Natural killer cell (primary cell): Measurements from ENCODE around the gene ZNF880. TPM values are rescaled to one million over a fixed set of nuclear protein-coding genes. Genes with fewer than 3 reads are reported as not detected.

ENCODE experiments used
- ATAC-seq, 3 donors: fragments of 150-1000 bp in 2 of 3; fragments of 200-7000 bp in 1 of 3; cut with Tn5 transposase; 1 replicate in 1 of 3; 2 replicates in 2 of 3; pipeline ENCODE4 v1.10.0; 2021; ENCODE audit warnings: mild to moderate bottlenecking in 2 of 3, moderate library complexity in 2 of 3
- DNase-seq, 2 donors: peaks; one replicate each; pipeline versions ENCODE4 v3.0.0 to v3.0.0-alpha.2; 2013 to 2021; ENCODE audit warnings: mixed read lengths in 1 of 2
- H3K27ac ChIP-seq: one replicate; pipeline ENCODE4 v1.5.1; 2013; ENCODE audit warnings: mild to moderate bottlenecking, low read length
- H3K27me3 ChIP-seq: one replicate; pipeline ENCODE4 v1.6.1; 2013; ENCODE audit warnings: low read length; ENCODE audit not compliant: control insufficient read depth, insufficient read depth
- H3K36me3 ChIP-seq: one replicate; pipeline ENCODE4 v1.6.1; 2013; ENCODE audit warnings: low read length; ENCODE audit not compliant: control insufficient read depth, insufficient read depth
- H3K4me1 ChIP-seq: one replicate; pipeline ENCODE4 v1.6.1; 2013; ENCODE audit warnings: low read length; ENCODE audit not compliant: control insufficient read depth, insufficient read depth
- H3K4me3 ChIP-seq: one replicate; pipeline ENCODE4 v1.5.1; 2013; ENCODE audit warnings: low read length
- H3K9me3 ChIP-seq: one replicate; pipeline ENCODE4 v1.6.1; 2013; ENCODE audit warnings: low read length; ENCODE audit not compliant: control insufficient read depth, insufficient read depth
- H3K27ac Mint-ChIP-seq, 2 donors: one replicate each; pipeline ENCODE4 v1.8.0; 2022; ENCODE audit warnings: mild to moderate bottlenecking in 2 of 2, mixed read lengths in 2 of 2, moderate library complexity in 1 of 2
- H3K27me3 Mint-ChIP-seq, 2 donors: one replicate each; pipeline ENCODE4 v1.8.0; 2022; ENCODE audit warnings: low read depth in 2 of 2, mixed read lengths in 2 of 2
- H3K36me3 Mint-ChIP-seq: one replicate; pipeline ENCODE4 v1.8.0; 2022; ENCODE audit warnings: mixed read lengths
- H3K4me1 Mint-ChIP-seq, 2 donors: one replicate each; pipeline ENCODE4 v1.8.0; 2022; ENCODE audit warnings: mixed read lengths in 2 of 2
- H3K4me3 Mint-ChIP-seq: one replicate; pipeline ENCODE4 v1.8.0; 2022; ENCODE audit warnings: mild to moderate bottlenecking, moderate library complexity, mixed read lengths
- H3K9me3 Mint-ChIP-seq, 2 donors: one replicate each; pipeline ENCODE4 v1.8.0; 2022; ENCODE audit warnings: mixed read lengths in 2 of 2
- WGBS: methylation state at CpG from one replicate; pipeline ENCODE4 v1.1.7; 2013; ENCODE audit warnings: missing lambda C conversion rate; ENCODE audit not compliant: insufficient coverage; 5-methylcytosine and 5-hydroxymethylcytosine counted together
- intact Hi-C: fragments of 100-400 bp; cut with micrococcal nuclease; formaldehyde crosslinking; loops from one replicate; pipeline ENCODE4 v1.14.2; 2022
- total RNA-seq, 4 donors: library from RNA; stranded (reverse); fragments of 120-200 nt in 1 of 4; gene quantifications; one replicate each; pipeline versions ENCODE4 v1.2.3 to v1.2.4, GENCODE V29; 2013 to 2022
- TF ChIP-seq, protein P1 (sequence below): fragments of 200-600 bp; IDR thresholded peaks from one replicate; pipeline ENCODE4 v1.8.0; 2022; ENCODE audit warnings: antibody characterized with exemption

Gene ZNF880
- total RNA-seq, 3 donors from 2014 or later (not counting 1 experiment from before 2014, with no cell fraction given) = 23.1 to 33.2 (median 31.2) TPM

DNA sequence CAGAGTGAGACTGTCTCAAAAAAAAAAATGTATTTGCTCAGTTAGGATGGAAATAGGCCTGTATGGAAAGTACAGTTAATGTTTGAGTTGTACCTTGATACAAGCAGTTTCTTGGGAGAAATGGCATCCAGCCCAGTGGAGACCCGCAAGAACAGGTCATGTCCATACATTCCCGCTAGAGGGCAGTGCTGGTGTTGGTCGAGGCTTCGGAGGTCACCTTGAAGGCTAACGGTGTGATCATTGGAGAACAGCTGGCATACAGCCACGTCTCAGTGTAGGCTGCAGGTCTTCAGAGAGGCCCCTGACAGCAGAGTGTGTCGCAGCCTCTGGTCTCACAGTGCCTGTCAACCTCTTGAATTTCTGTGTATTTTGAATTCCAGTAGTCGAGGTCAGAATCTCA lies 26.2 kb upstream of the ZNF880 start:
- Mint-ChIP-seq H3K27ac (no peak overlapping the region), H3K36me3 (no peaks in the 10 kb centered on the region), H3K4me3 (no peak overlapping the region), H3K4me1 (peaks cover 0 to 5% of the 10 kb centered on the region in 2 donors), H3K27me3 (no peaks in the 10 kb centered on the region), H3K9me3 (no peaks in the 10 kb centered on the region)
- H3K36me3 ChIP-seq = no peaks in the 10 kb centered on the region
- 48% methylated on average over 8 of the region's 8 CpGs for WGBS
- TF ChIP-seq, protein P1, sequence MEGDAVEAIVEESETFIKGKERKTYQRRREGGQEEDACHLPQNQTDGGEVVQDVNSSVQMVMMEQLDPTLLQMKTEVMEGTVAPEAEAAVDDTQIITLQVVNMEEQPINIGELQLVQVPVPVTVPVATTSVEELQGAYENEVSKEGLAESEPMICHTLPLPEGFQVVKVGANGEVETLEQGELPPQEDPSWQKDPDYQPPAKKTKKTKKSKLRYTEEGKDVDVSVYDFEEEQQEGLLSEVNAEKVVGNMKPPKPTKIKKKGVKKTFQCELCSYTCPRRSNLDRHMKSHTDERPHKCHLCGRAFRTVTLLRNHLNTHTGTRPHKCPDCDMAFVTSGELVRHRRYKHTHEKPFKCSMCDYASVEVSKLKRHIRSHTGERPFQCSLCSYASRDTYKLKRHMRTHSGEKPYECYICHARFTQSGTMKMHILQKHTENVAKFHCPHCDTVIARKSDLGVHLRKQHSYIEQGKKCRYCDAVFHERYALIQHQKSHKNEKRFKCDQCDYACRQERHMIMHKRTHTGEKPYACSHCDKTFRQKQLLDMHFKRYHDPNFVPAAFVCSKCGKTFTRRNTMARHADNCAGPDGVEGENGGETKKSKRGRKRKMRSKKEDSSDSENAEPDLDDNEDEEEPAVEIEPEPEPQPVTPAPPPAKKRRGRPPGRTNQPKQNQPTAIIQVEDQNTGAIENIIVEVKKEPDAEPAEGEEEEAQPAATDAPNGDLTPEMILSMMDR = peak; percentile 63
- no peak overlapping the region for H3K27ac ChIP-seq
- peaks cover 3% of the 10 kb centered on the region for H3K4me1 ChIP-seq
- H3K27me3 ChIP-seq = no peaks in the 10 kb centered on the region
- DNase-seq = peak; percentile 45 to 77
- no peak overlapping the region for H3K4me3 ChIP-seq
- peak; percentile 72 to 95 (median 91) for ATAC-seq
- intact Hi-C loops = loop anchor here (5.0 kb wide), 1 partner anchor 404 kb away; no protein-coding TSS in a partner anchor
- peaks cover 5% of the 10 kb centered on the region for H3K9me3 ChIP-seq

- H3K36me3 ChIP-seq = no peaks in the 10 kb centered on the region
- peaks cover 0 to 5% of the 10 kb centered on the region in 2 donors for H3K4me1 Mint-ChIP-seq
These were observed 24.6 kb upstream of the ZNF880 start for GRCh38 chr19:52345162-52345561.

GRCh38 chr19:52351512-52351911 lies 18.2 kb upstream of the ZNF880 start:
- H3K27me3 ChIP-seq = no peaks in the 10 kb centered on the region
- ATAC-seq = no peak
- H3K9me3 Mint-ChIP-seq = peaks cover 0 to 4% of the 10 kb centered on the region in 2 donors
- no peak overlapping the region for H3K27ac ChIP-seq
- no peaks in the 10 kb centered on the region for H3K4me1 Mint-ChIP-seq
- H3K4me3 ChIP-seq = no peak overlapping the region
- peaks cover 15% of the 10 kb centered on the region for H3K9me3 ChIP-seq
- peaks cover 6% of the 10 kb centered on the region for H3K36me3 ChIP-seq
- H3K36me3 Mint-ChIP-seq = peaks cover 24% of the 10 kb centered on the region
- no peaks in the 10 kb centered on the region for H3K4me1 ChIP-seq
- no peak overlapping the region for H3K27ac Mint-ChIP-seq
- peak in 1 of 2 donors; percentile 10 for DNase-seq
- WGBS = 82% methylated on average over 9 of the region's 9 CpGs
- H3K4me3 Mint-ChIP-seq = no peak overlapping the region
- intact Hi-C loops = no loop called here
- TF ChIP-seq, protein P1 = no peak
- H3K27me3 Mint-ChIP-seq = no peaks in the 10 kb centered on the region

More at GRCh38 chr19:52345162-52345561, 24.6 kb upstream of the ZNF880 start:
- 94% methylated on average over 6 of the region's 6 CpGs for WGBS
- H3K27ac ChIP-seq = no peak overlapping the region
- H3K4me3 Mint-ChIP-seq = no peak overlapping the region
- peaks cover 3% of the 10 kb centered on the region for H3K4me1 ChIP-seq
- ATAC-seq = no peak
- H3K27me3 Mint-ChIP-seq = no peaks in the 10 kb centered on the region
- no peaks in the 10 kb centered on the region for H3K36me3 Mint-ChIP-seq
- H3K4me3 ChIP-seq = no peak overlapping the region
- H3K27ac Mint-ChIP-seq = no peak overlapping the region
- H3K9me3 ChIP-seq = peaks cover 8% of the 10 kb centered on the region
- DNase-seq = no peak
- TF ChIP-seq, protein P1 = no peak
- no peaks in the 10 kb centered on the region for H3K27me3 ChIP-seq
- H3K9me3 Mint-ChIP-seq = no peaks in the 10 kb centered on the region
- intact Hi-C loops = no loop called here

DNA sequence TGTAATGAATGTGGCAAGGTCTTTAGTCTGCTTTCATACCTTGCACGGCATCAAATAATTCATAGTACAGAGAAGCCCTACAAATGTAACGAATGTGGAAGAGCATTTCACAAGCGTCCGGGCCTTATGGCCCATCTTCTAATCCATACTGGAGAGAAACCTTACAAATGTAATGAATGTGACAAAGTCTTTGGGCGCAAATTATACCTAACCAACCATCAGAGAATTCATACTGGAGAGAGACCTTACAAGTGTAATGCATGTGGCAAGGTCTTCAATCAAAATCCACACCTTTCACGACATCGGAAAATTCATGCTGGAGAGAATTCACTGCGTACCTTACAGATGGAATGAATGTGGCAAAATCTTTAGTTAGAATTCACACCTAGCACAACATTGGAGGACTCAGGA lies 3.3 kb upstream of the ZNF880 start:
- TF ChIP-seq, protein P1 = no peak
- WGBS = 95% methylated on average over 6 of the region's 8 CpGs
- no peaks in the 10 kb centered on the region for H3K36me3 ChIP-seq
- H3K27ac ChIP-seq = no peak overlapping the region
- H3K4me1 ChIP-seq = peaks cover 11% of the 10 kb centered on the region
- no peak for DNase-seq
- no peak overlapping the region for H3K27ac Mint-ChIP-seq
- no peak overlapping the region for H3K4me3 ChIP-seq
- intact Hi-C loops = no loop called here
- H3K36me3 Mint-ChIP-seq = peaks cover 35% of the 10 kb centered on the region
- peaks cover 55% of the 10 kb centered on the region for H3K9me3 ChIP-seq
- no peaks in the 10 kb centered on the region for H3K27me3 ChIP-seq
- ATAC-seq = no peak
- H3K27me3 Mint-ChIP-seq = no peaks in the 10 kb centered on the region
- peaks cover 13 to 29% of the 10 kb centered on the region in 2 donors for H3K9me3 Mint-ChIP-seq
- H3K4me1 Mint-ChIP-seq = peaks cover 12 to 14% of the 10 kb centered on the region in 2 donors
- no peak overlapping the region for H3K4me3 Mint-ChIP-seq
